ENCODE results near the gene EIF2AK2.

- TF ChIP-seq CTCF (conservative IDR thresholded peaks at IDR 0.05 in 1 of 2, IDR thresholded peaks at IDR 0.05 in 1 of 2; ENCODE audit: extremely low read depth in 1 of 2, insufficient read depth in 1 of 2, low read depth in 1 of 2, low read length in 2 of 2) (no peak), EZH2 (IDR thresholded peaks at IDR 0.05; ENCODE audit: borderline replicate concordance, low read length) (no peak)
Observed at GRCh38 chr2:37052600-37053332, 104.0 kb downstream of the EIF2AK2 start.

All from mammary epithelial cell (primary cell).